Thoracic aorta (tissue), 2 donors: Measurements from ENCODE around the gene SPAG16. TPM values are rescaled to one million over a fixed set of nuclear protein-coding genes. Genes with fewer than 3 reads are reported as not detected.

Experiments used
- ATAC-seq: fragments of 150-250 bp; one replicate; pipeline ENCODE4 v1.8.0; 2017; ENCODE audit warnings: low read depth; ENCODE audit not compliant: insufficient number of reproducible peaks, low FRiP score
- DNase-seq: peaks from one replicate; pipeline ENCODE4 v3.0.0-alpha.2; 2020; ENCODE audit warnings: low spot score
- H3K27ac ChIP-seq, 2 donors: fragments of 200-600 bp; sonication (generic); 1 replicate in 1 of 2; 2 replicates in 1 of 2; pipeline ENCODE4 v1.5.1; 2016; ENCODE audit warnings: mild to moderate bottlenecking in 2 of 2, moderate library complexity in 2 of 2
- H3K27me3 ChIP-seq: fragments of 200-600 bp; sonication (generic); replicated peaks from 2 replicates; pipeline ENCODE4 v1.6.0; 2016; ENCODE audit warnings: mild to moderate bottlenecking; ENCODE audit not compliant: insufficient read depth
- H3K36me3 ChIP-seq: fragments of 200-600 bp; sonication (generic); one replicate; pipeline ENCODE4 v1.5.1; 2016
- H3K4me1 ChIP-seq, 2 donors: fragments of 200-600 bp; sonication (generic); 1 replicate in 1 of 2; 2 replicates in 1 of 2; pipeline versions ENCODE4 v1.5.1 to v1.6.0; 2016; ENCODE audit warnings: low read depth in 2 of 2, mild to moderate bottlenecking in 1 of 2; ENCODE audit not compliant: control insufficient read depth in 1 of 2
- H3K4me3 ChIP-seq: fragments of 200-600 bp; sonication (generic); 2 replicates; pipeline ENCODE4 v1.5.1; 2016; ENCODE audit warnings: mild to moderate bottlenecking
- H3K9me3 ChIP-seq: fragments of 200-600 bp; sonication (generic); 2 replicates; pipeline ENCODE4 v1.5.1; 2016
- total RNA-seq, 2 donors: library from RNA; depleted of rRNA; stranded (reverse); fragments of >200 nt; gene quantifications; one replicate each; pipeline versions ENCODE4 v1.1.0 to v1.2.3, GENCODE V29; 2016
- TF ChIP-seq, protein P1 (sequence below): fragments of 200-600 bp; sonication (generic); IDR thresholded peaks from one replicate; pipeline ENCODE4 v1.5.1; 2019; ENCODE audit warnings: antibody characterized with exemption

Gene SPAG16
- total RNA-seq, 2 donors from 2014 or later: 7.4 to 26.3 TPM

GRCh38 chr2:213545964-213546475 is 261.8 kb downstream of the SPAG16 start:
- DNase-seq: no peak
- Histone ChIP-seq H3K36me3 (no peaks in the 10 kb centered on the region), H3K4me3 (no peak overlapping the region), H3K27me3 (no peaks in the 10 kb centered on the region), H3K9me3 (no peaks in the 10 kb centered on the region), H3K27ac (no peak overlapping the region), H3K4me1 (no peaks in the 10 kb centered on the region)
- ATAC-seq: no peak
- TF ChIP-seq, protein P1, sequence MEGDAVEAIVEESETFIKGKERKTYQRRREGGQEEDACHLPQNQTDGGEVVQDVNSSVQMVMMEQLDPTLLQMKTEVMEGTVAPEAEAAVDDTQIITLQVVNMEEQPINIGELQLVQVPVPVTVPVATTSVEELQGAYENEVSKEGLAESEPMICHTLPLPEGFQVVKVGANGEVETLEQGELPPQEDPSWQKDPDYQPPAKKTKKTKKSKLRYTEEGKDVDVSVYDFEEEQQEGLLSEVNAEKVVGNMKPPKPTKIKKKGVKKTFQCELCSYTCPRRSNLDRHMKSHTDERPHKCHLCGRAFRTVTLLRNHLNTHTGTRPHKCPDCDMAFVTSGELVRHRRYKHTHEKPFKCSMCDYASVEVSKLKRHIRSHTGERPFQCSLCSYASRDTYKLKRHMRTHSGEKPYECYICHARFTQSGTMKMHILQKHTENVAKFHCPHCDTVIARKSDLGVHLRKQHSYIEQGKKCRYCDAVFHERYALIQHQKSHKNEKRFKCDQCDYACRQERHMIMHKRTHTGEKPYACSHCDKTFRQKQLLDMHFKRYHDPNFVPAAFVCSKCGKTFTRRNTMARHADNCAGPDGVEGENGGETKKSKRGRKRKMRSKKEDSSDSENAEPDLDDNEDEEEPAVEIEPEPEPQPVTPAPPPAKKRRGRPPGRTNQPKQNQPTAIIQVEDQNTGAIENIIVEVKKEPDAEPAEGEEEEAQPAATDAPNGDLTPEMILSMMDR: no peak

GRCh38 chr2:213551526-213551925 is 267.3 kb downstream of the SPAG16 start:
- H3K27ac ChIP-seq: no peak overlapping the region
- no peaks in the 10 kb centered on the region for H3K9me3 ChIP-seq
- ATAC-seq (no peak), DNase-seq (no peak)
- TF ChIP-seq, protein P1: no peak
- H3K27me3 ChIP-seq: no peaks in the 10 kb centered on the region
- H3K4me1 ChIP-seq: no peaks in the 10 kb centered on the region
- no peaks in the 10 kb centered on the region for H3K36me3 ChIP-seq
- no peak overlapping the region for H3K4me3 ChIP-seq

DNA sequence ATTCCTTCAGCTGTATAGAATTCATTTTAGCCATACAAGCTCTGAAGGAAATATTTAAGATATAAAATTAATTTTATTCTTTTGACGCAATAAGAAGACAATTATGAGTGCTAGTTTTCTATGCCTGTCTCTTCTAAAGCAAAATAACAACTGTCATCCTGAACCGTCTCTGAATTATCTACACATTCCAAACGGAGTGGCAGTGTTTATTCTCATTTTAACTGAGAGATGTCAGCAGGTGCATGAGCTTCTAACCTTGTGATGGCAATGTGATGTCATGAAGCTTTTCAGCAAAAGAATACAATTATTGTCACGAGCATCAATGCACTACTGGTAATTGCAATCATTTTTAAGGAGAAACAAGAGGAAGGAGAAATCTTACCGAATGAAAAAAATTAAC is 274.8 kb downstream of the SPAG16 start:
- TF ChIP-seq, protein P1: no peak
- H3K36me3 ChIP-seq: no peaks in the 10 kb centered on the region

GRCh38 chr2:213561759-213562158 is 277.5 kb downstream of the SPAG16 start:
- Histone ChIP-seq H3K4me3 (no peak overlapping the region), H3K36me3 (no peaks in the 10 kb centered on the region), H3K4me1 (no peaks in the 10 kb centered on the region), H3K9me3 (no peaks in the 10 kb centered on the region), H3K27ac (no peak overlapping the region), H3K27me3 (no peaks in the 10 kb centered on the region)
- TF ChIP-seq, protein P1: no peak
- no peak for ATAC-seq
- no peak for DNase-seq

More for the DNA sequence above, 274.8 kb downstream of the SPAG16 start:
- no peaks in the 10 kb centered on the region for H3K27me3 ChIP-seq
- no peak overlapping the region for H3K27ac ChIP-seq
- H3K9me3 ChIP-seq: no peaks in the 10 kb centered on the region
- DNase-seq: no peak
- no peak for ATAC-seq
- no peak overlapping the region for H3K4me3 ChIP-seq
- no peaks in the 10 kb centered on the region for H3K4me1 ChIP-seq

DNA sequence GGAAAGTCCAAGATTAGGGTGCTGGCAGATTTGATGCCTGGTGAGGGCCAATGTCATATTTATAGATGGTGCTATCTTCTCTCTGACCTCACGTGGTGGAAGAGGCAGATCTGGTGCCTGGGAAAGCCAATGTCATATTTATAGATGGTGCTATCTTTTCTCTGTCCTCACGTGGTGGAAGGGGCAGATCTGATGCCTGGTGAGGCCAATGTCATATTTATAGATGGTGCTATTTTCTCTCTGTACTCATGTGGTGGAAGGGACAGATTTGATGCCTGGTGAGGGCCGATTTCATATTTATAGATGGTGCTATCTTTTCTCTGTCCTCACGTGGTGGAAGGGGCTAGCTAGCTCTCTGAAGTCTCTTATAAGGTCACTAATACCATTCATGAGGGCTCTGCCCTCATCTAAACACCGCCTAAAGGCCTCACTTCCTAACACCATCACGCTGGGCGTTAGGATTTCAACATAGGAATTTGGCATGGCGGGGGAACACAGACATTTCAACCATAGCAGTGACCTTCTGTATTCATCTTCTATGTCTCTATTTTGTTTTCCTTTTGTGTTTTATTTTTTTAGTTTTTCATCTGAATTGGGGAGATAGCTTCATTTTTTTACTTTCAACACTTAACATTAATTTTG is 278.4 kb downstream of the SPAG16 start:
- DNase-seq (no peak), ATAC-seq (no peak)
- no peaks in the 10 kb centered on the region for H3K9me3 ChIP-seq
- no peaks in the 10 kb centered on the region for H3K27me3 ChIP-seq
- H3K27ac ChIP-seq: no peak overlapping the region
- H3K4me3 ChIP-seq: no peak overlapping the region
- TF ChIP-seq, protein P1: no peak
- H3K4me1 ChIP-seq: no peaks in the 10 kb centered on the region
- H3K36me3 ChIP-seq: no peaks in the 10 kb centered on the region
